ENCODE results near the gene OSBPL5. TPM values are rescaled to one million over a fixed set of nuclear protein-coding genes. Genes with fewer than 3 reads are reported as not detected.

OSBPL5 gene
- total RNA-seq, 4 donors from 2014 or later, result 37.3 to 211 (median 105) TPM

GRCh38 chr11:3080104-3080503, 85.0 kb downstream of the OSBPL5 start:
- intact Hi-C loops (cut with DNase I; ENCODE audit: low total_unique reads), result no loop called here
- Histone ChIP-seq H3K27ac (no peak overlapping the region), H3K4me1 (no peaks in the 10 kb centered on the region), H3K4me3 (no peak overlapping the region), H3K9me3 (no peaks in the 10 kb centered on the region), H3K36me3 (no peaks in the 10 kb centered on the region), H3K27me3 (peaks cover 3% of the 10 kb centered on the region)
- no peak for DNase-seq
- TF ChIP-seq POLR2A (IDR thresholded peaks at IDR 0.05) (no peak), CTCF (IDR thresholded peaks at IDR 0.05) (no peak), EP300 (IDR thresholded peaks at IDR 0.05; ENCODE audit: low read depth) (no peak), POLR2AphosphoS5 (IDR thresholded peaks at IDR 0.05) (no peak)
- WGBS, 2 donors (ENCODE audit: low coverage in 1 of 2), result 84% methylated on average over 1 of the region's 1 CpG; no CpG with 5 or more reads in 1 of the 2 donors
- in situ Hi-C loops (cut with MboI; ENCODE audit: low pct_ligation_motif_present in 1 of 4, low pct_unique_long_range_greater_than_20kb in 1 of 4, low sequenced_read_pairs in 3 of 4), result loop anchor here in 1 of 4 donors (25.0 kb wide), 1 partner anchor 543 kb away; no protein-coding TSS in a partner anchor

- 67 to 75% methylated on average over 1 to 16 of the region's 16 CpGs for WGBS, 2 donors (ENCODE audit: low coverage in 1 of 2)
- intact Hi-C loops (cut with DNase I; ENCODE audit: low total_unique reads), result no loop called here
These were observed 87.2 kb downstream of the OSBPL5 start for GRCh38 chr11:3077846-3078440.

GRCh38 chr11:3077189-3077836, 87.8 kb downstream of the OSBPL5 start:
- Histone ChIP-seq H3K4me1 (no peaks in the 10 kb centered on the region), H3K9me3 (no peaks in the 10 kb centered on the region), H3K27me3 (no peaks in the 10 kb centered on the region), H3K36me3 (no peaks in the 10 kb centered on the region), H3K4me3 (no peak overlapping the region), H3K27ac (no peak overlapping the region)
- intact Hi-C loops (cut with DNase I; ENCODE audit: low total_unique reads) (no loop called here), in situ Hi-C loops (cut with MboI; ENCODE audit: low pct_ligation_motif_present in 1 of 4, low pct_unique_long_range_greater_than_20kb in 1 of 4, low sequenced_read_pairs in 3 of 4) (loop anchor here in 1 of 4 donors (25.0 kb wide), 1 partner anchor 540 kb away; no protein-coding TSS in a partner anchor)
- DNase-seq, result no peak
- 69% methylated on average over 11 of the region's 11 CpGs; no CpG with 5 or more reads in 1 of the 2 donors for WGBS, 2 donors (ENCODE audit: low coverage in 1 of 2)
- TF ChIP-seq POLR2AphosphoS5 (IDR thresholded peaks at IDR 0.05), result no peak
- TF ChIP-seq CTCF (IDR thresholded peaks at IDR 0.05), result no peak
- no peak for TF ChIP-seq EP300 (IDR thresholded peaks at IDR 0.05; ENCODE audit: low read depth)
- TF ChIP-seq POLR2A (IDR thresholded peaks at IDR 0.05), result no peak

More at GRCh38 chr11:3077846-3078440, 87.2 kb downstream of the OSBPL5 start:
- Histone ChIP-seq H3K4me3 (no peak overlapping the region), H3K36me3 (no peaks in the 10 kb centered on the region), H3K4me1 (no peaks in the 10 kb centered on the region), H3K27ac (no peak overlapping the region), H3K27me3 (no peaks in the 10 kb centered on the region), H3K9me3 (no peaks in the 10 kb centered on the region)
- TF ChIP-seq CTCF (IDR thresholded peaks at IDR 0.05) (no peak), POLR2AphosphoS5 (IDR thresholded peaks at IDR 0.05) (no peak), EP300 (IDR thresholded peaks at IDR 0.05; ENCODE audit: low read depth) (no peak), POLR2A (IDR thresholded peaks at IDR 0.05) (no peak)
- no peak for DNase-seq
- in situ Hi-C loops (cut with MboI; ENCODE audit: low pct_ligation_motif_present in 1 of 4, low pct_unique_long_range_greater_than_20kb in 1 of 4, low sequenced_read_pairs in 3 of 4), result loop anchor here in 1 of 4 donors (25.0 kb wide), 1 partner anchor 541 kb away; no protein-coding TSS in a partner anchor

GRCh38 chr11:3074912-3075589, 90.1 kb downstream of the OSBPL5 start:
- Histone ChIP-seq H3K4me3 (no peak overlapping the region), H3K27me3 (no peaks in the 10 kb centered on the region), H3K4me1 (no peaks in the 10 kb centered on the region), H3K9me3 (no peaks in the 10 kb centered on the region), H3K27ac (no peak overlapping the region), H3K36me3 (no peaks in the 10 kb centered on the region)
- in situ Hi-C loops (cut with MboI; ENCODE audit: low pct_ligation_motif_present in 1 of 4, low pct_unique_long_range_greater_than_20kb in 1 of 4, low sequenced_read_pairs in 3 of 4) (loop anchor here in 1 of 4 donors (25.0 kb wide), 1 partner anchor 538 kb away; no protein-coding TSS in a partner anchor), intact Hi-C loops (cut with DNase I; ENCODE audit: low total_unique reads) (no loop called here)
- DNase-seq, result peak; percentile 48
- 55% methylated on average over 6 of the region's 8 CpGs; no CpG with 5 or more reads in 1 of the 2 donors for WGBS, 2 donors (ENCODE audit: low coverage in 1 of 2)
- TF ChIP-seq CTCF (IDR thresholded peaks at IDR 0.05) (no peak), EP300 (IDR thresholded peaks at IDR 0.05; ENCODE audit: low read depth) (no peak), POLR2A (IDR thresholded peaks at IDR 0.05) (no peak), POLR2AphosphoS5 (IDR thresholded peaks at IDR 0.05) (no peak)
